ENCODE results near the gene LEO1. TPM values are rescaled to one million over a fixed set of nuclear protein-coding genes. Genes with fewer than 3 reads are reported as not detected.
"Not testable (repeated sequence)": the region's sequence is repeated elsewhere in the genome, so short reads cannot be mapped to it uniquely, and the experiment has no call there.

The LEO1 gene
- total RNA-seq, 1 donor, result 7.7 TPM

DNA sequence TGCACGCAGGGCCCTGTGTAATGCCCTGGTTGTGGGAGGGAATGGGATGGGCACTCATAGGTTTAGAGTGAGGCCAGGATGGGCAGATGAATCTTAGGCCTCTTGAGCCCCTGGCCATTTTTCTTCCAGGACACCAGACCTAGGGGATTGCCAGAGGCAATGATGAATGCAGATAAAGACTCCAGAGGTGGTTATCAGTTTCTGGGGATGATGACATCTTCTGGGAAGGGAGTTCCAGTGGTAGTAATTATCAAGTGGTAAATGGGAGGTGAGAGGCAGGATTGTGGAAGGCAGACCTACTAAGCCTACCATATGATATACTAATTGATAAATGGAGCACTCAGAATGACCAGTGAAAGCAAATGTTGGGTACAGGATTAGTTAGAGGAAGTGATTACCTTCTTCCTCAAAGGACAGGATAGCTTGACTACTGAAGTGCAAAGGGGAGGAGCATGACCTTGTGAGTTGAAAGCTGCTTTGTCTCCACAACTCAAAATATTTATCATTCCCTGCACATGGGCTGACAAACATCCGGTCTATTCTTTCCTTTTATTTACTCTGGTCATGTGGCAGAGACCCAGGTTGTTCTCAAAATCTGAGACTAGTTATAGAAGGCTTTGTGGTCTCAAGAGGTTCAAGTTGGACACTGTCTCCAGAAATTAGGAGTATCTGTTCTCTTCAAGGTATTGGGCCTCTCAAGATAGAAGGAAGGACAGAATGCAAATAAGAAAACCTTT is 37.3 kb upstream of the LEO1 start:
- peaks cover 32% of the 10 kb centered on the region for H3K4me1 ChIP-seq (ENCODE audit: insufficient read depth, low read length)
- no peaks in the 10 kb centered on the region for H3K9me3 ChIP-seq (ENCODE audit: low read depth, low read length)
- H3K4me3 ChIP-seq (ENCODE audit: low read length), result no peak overlapping the region
- no peaks in the 10 kb centered on the region for H3K27me3 ChIP-seq (ENCODE audit: insufficient read depth, low read length)

DNA sequence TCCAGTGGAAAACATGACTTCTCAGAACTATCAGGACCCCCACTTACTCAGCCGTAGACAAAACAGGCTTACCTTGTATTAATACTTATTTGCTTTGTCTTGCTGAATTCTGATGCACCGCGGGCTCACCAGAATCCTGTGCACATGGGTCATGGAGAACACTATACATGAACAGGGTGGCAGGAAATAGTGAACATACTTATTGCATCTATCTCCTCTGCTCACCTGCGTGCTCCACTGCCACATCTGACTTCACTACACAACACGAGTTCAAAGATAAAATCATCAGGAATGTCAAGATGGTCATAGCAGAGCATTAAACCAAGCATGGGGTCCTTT is 36.8 kb upstream of the LEO1 start:
- peaks cover 27% of the 10 kb centered on the region for H3K4me1 ChIP-seq (ENCODE audit: insufficient read depth, low read length)
- H3K4me3 ChIP-seq (ENCODE audit: low read length), result no peak overlapping the region
- H3K27me3 ChIP-seq (ENCODE audit: insufficient read depth, low read length), result no peaks in the 10 kb centered on the region
- no peaks in the 10 kb centered on the region for H3K9me3 ChIP-seq (ENCODE audit: low read depth, low read length)

DNA sequence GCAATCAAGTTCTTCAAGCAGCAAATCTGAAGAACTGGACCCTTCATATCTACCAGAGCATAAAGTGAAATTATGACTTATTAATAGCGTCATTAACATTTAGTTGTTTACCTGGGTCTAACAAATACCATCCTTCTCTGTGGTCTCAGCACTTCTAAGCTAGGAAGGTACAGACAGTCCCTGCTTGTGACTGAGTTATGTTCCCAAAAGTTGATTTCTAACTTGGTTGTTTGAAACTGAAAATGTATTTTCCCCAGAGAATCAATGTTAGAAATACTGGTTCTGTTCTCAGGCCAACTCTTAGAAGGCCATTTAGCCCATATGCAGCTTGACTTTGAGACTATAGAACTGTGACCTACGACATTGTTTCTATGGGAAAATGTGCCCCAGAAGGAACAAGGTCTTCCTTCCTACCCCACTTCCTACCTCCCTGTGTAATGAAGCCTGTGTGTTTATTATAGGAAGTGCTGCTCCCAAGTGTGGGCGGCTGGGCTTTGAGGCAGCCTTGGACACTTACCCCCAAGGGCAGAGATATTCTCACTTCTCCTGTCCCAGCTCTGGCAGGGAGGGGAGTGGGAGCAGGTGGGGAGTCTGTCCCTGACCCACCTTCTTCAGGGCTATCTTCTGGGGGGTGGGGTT is 35.2 kb upstream of the LEO1 start:
- Histone ChIP-seq H3K9me3 (ENCODE audit: low read depth, low read length) (no peaks in the 10 kb centered on the region), H3K4me1 (ENCODE audit: insufficient read depth, low read length) (peaks cover 21% of the 10 kb centered on the region), H3K4me3 (ENCODE audit: low read length) (no peak overlapping the region), H3K27me3 (ENCODE audit: insufficient read depth, low read length) (no peaks in the 10 kb centered on the region)

DNA sequence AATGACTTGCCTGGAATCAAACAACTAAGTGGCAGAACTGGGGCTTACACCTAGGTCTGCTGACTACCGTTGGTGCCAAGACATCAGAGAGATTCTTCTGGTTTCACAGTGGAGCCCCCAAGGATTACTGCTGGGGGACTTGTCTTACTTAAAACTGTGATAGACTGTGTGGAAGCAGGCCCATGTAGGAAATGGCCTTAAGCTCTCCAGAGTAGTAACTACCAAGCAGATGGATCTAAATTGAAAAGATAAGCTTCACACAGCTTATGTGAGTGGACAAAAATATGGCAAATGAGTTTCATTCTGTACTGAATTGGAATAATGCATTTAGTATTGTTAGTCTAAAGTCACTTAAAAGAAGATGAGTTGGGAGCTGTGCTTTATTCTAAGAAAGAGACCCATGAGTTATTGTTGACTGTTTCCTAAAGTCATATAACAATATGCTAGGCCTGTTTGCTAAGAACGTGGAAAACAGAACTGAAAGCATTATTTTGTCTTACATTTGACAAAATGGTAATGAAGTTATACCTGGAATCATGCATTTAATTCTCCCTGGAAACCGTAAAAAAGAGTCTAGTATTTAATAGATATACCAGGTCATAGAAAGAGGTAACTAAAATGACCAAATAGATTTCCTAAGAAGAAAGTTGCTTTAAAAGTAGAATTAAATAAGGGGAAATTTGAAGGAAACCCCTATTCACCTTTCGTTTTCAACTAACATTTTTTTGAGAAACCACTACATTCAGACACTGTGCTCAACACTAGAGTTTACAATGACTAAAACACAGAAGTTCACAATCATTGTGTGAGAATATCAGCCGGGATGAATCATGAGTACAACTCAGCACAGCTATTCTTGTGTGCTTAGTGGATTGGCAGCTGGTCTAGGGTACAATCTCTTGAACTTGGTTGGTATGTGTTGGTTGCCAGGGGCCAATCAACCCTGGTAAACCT is 34.4 kb upstream of the LEO1 start:
- no peaks in the 10 kb centered on the region for H3K27me3 ChIP-seq (ENCODE audit: insufficient read depth, low read length)
- peaks cover 21% of the 10 kb centered on the region for H3K4me1 ChIP-seq (ENCODE audit: insufficient read depth, low read length)
- no peak overlapping the region for H3K4me3 ChIP-seq (ENCODE audit: low read length)
- no peaks in the 10 kb centered on the region for H3K9me3 ChIP-seq (ENCODE audit: low read depth, low read length)

DNA sequence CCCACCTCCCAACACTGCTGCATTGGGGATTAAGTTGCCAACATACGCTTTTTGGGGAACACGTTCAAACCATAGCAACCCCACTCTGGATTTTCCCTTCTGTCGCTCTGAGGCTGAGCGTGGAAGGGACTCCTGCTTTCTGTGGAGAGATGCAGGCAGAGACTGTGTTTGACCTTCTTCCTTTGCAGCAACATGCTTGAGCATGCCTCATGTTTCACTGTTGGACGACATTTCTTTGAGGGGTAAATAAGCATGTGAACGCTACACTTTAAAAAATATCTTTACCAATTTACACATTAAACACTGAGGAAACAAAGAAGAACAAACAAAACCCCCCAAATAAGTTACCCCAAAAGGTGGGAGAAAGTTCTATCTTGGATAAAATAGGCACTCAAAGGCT is 33.2 kb upstream of the LEO1 start:
- Histone ChIP-seq H3K4me1 (ENCODE audit: insufficient read depth, low read length) (peaks cover 21% of the 10 kb centered on the region), H3K27me3 (ENCODE audit: insufficient read depth, low read length) (no peaks in the 10 kb centered on the region), H3K9me3 (ENCODE audit: low read depth, low read length) (no peaks in the 10 kb centered on the region), H3K4me3 (ENCODE audit: low read length) (no peak overlapping the region)

DNA sequence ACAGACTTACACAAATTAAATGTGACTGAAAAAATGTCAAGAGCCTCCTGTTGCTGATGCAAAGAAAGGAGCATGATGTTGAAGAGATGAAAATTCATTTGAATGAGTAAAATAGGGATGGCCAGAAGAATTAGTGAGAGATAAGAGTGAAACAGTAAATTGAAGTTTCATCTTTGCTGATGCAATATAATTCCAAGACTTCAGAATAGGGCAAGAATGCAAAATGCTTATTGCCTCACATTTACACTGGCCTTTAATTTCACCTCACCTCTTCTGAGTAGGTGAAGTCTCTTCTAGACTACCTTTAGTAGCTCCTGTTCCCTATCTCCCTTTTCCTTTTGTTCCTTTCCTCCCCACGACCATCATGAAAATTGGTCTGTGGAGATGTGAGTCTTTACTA is 32.1 kb upstream of the LEO1 start:
- H3K4me1 ChIP-seq (ENCODE audit: insufficient read depth, low read length), result peaks cover 16% of the 10 kb centered on the region
- no peaks in the 10 kb centered on the region for H3K27me3 ChIP-seq (ENCODE audit: insufficient read depth, low read length)
- H3K9me3 ChIP-seq (ENCODE audit: low read depth, low read length), result no peaks in the 10 kb centered on the region
- no peak overlapping the region for H3K4me3 ChIP-seq (ENCODE audit: low read length)

DNA sequence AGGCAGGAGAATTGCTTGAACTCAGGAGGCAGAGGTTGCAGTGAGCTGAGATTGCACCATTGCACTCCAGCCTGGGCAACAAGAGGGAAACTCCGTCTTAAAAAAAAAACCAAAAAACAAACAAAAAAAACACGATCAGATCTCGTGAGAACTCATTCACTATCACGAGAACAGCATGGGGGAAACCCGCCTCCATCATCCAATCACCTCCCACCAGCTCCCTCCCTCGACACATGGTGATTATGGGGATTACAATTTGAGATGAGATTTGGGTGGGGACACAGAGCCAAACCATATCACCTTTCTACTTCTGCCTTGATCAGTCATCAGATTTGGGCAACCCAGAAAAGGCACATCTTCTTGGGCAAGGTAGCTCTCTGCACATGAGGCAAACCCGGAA is 31.5 kb upstream of the LEO1 start:
- not testable (repeated sequence) for H3K27me3 ChIP-seq (ENCODE audit: insufficient read depth, low read length); H3K4me1 ChIP-seq (ENCODE audit: insufficient read depth, low read length); H3K4me3 ChIP-seq (ENCODE audit: low read length); H3K9me3 ChIP-seq (ENCODE audit: low read depth, low read length)

DNA sequence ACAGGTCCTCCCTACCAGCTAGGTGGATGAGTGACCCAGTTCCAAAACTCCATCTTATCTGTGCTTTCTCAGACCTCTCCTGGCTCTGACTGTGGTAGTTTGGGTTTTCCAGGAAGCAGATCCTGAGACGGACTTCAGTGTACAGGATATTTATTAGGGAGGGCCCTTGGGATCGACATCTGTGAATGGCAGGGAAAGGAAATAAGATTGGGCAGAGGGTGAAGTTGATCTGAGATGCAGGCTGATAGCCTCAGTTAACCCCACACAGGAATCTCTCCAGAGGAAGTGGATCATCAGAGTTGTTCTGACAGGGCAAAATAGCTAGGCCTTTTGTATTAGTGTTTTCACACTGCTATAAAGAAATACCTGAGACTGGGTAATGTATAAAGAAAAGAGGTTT is 30.8 kb upstream of the LEO1 start:
- H3K27me3 ChIP-seq (ENCODE audit: insufficient read depth, low read length), result no peaks in the 10 kb centered on the region
- H3K4me3 ChIP-seq (ENCODE audit: low read length), result no peak overlapping the region
- H3K4me1 ChIP-seq (ENCODE audit: insufficient read depth, low read length), result peaks cover 8% of the 10 kb centered on the region
- H3K9me3 ChIP-seq (ENCODE audit: low read depth, low read length), result no peaks in the 10 kb centered on the region

DNA sequence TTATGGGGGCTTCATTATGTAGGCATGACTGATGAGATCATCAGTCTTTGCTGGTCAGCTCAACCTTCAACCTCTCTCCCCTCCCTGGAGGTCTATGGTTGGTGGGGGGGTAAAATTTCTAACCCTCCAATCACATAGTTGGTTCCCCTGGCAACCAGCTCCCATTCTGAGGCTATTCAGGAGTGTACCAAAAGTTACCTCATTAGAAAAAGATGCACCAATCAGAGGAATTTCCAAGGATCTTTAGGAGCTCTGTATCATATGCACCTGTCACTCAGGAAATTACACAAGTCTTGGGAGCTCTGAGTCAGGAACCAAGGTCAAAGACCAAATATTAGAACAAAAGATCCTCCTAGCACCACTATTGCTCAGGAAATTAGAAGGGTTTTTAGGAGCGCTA is 21.4 kb upstream of the LEO1 start:
- no peaks in the 10 kb centered on the region for H3K4me1 ChIP-seq (ENCODE audit: insufficient read depth, low read length)
- H3K4me3 ChIP-seq (ENCODE audit: low read length), result no peak overlapping the region
- no peaks in the 10 kb centered on the region for H3K9me3 ChIP-seq (ENCODE audit: low read depth, low read length)
- H3K27me3 ChIP-seq (ENCODE audit: insufficient read depth, low read length), result no peaks in the 10 kb centered on the region

DNA sequence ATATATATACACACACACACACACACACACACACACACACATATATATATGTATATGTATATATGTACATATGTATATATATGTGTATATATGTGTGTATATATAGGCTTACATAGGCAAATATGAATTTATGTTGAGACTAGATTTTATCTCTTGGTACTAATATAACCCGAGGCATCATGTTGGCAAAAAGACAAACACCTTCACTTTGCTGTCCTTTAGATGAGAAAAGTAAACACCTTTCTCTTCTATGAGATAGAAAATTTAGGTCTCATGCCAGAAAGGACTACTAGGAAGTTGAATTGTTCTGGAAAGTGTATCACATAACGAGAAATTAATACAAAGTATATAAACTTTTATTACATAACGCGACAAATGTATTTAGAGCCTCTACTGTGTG is 19.6 kb upstream of the LEO1 start:
- Histone ChIP-seq H3K4me3 (ENCODE audit: low read length) (no peak overlapping the region), H3K4me1 (ENCODE audit: insufficient read depth, low read length) (no peaks in the 10 kb centered on the region), H3K9me3 (ENCODE audit: low read depth, low read length) (no peaks in the 10 kb centered on the region), H3K27me3 (ENCODE audit: insufficient read depth, low read length) (no peaks in the 10 kb centered on the region)

DNA sequence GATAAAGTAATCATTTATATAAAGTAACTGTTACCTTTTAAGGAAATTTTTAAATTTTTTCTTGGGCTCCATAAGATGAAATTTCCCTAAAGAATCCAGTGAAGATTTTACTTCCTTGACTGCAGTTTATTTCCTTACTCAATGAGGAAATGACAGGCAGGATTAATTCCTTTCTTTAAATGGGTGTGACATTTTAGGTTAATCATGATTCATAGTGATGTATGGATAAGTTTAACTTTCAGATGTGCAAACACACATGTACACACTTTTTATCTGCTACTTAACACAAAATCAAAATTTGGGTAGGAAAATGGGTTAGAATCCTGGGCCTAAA is 11.2 kb upstream of the LEO1 start:
- H3K4me1 ChIP-seq (ENCODE audit: insufficient read depth, low read length), result peaks cover 12% of the 10 kb centered on the region

DNA sequence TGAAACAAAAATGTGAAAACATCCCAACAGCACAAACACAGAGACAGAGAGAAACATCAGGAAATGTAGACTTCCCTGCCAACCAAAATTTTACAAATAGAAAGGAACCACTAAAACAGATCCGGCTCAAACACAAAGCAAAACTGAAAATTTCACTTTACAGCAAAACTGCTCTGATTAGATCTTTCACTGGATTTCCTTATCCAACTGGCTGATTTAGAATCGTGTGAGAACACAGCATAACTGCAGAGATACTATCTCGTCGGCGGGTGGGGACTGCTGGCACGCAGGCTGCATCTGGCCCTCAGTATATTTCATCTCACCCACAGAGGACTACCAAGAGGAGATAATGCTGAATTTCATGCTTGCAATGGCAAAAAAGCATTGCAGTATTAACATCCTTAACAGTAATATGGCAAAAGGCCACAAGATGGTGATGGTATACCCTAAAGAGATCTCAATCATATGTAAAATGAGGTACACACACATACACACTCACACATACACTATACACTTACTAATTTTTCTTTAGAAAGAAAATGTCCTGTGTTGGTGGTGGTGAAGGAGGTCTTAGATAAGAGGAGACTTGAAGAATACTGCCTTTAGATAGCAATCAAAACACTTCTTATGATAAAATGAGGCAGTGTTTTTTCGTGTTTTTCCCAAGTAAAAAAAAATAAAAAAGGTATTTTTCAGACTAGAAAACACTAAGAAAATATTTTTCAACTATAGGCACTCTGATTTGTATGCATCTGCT is 10.6 kb upstream of the LEO1 start:
- peaks cover 12% of the 10 kb centered on the region for H3K4me1 ChIP-seq (ENCODE audit: insufficient read depth, low read length)
- H3K27me3 ChIP-seq (ENCODE audit: insufficient read depth, low read length), result no peaks in the 10 kb centered on the region
- H3K4me3 ChIP-seq (ENCODE audit: low read length), result no peak overlapping the region
- no peaks in the 10 kb centered on the region for H3K9me3 ChIP-seq (ENCODE audit: low read depth, low read length)

More for the DNA sequence above, 11.2 kb upstream of the LEO1 start:
- H3K27me3 ChIP-seq (ENCODE audit: insufficient read depth, low read length), result no peaks in the 10 kb centered on the region
- H3K9me3 ChIP-seq (ENCODE audit: low read depth, low read length), result no peaks in the 10 kb centered on the region
- H3K4me3 ChIP-seq (ENCODE audit: low read length), result no peak overlapping the region

DNA sequence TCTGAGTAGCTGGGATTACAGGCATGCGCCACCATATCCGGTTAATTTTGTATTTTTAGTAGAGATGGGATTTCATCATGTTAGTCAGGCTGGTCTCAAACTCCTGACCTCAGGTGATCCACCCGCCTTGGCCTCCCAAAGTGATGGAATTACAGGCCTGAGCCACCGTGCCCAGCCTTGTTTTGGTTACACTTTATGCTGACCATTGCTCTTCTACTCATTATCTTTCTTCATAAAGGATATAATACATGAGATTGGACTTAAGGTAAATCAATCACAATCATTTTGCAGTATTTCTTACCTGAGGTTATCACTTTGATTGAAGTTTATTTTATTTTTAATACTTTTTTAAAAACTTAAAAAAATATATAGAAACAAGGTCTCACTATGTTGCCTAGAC is 2.2 kb upstream of the LEO1 start:
- H3K4me1 ChIP-seq (ENCODE audit: insufficient read depth, low read length), result peaks cover 21% of the 10 kb centered on the region
- no peaks in the 10 kb centered on the region for H3K9me3 ChIP-seq (ENCODE audit: low read depth, low read length)
- no peak overlapping the region for H3K4me3 ChIP-seq (ENCODE audit: low read length)
- no peaks in the 10 kb centered on the region for H3K27me3 ChIP-seq (ENCODE audit: insufficient read depth, low read length)

DNA sequence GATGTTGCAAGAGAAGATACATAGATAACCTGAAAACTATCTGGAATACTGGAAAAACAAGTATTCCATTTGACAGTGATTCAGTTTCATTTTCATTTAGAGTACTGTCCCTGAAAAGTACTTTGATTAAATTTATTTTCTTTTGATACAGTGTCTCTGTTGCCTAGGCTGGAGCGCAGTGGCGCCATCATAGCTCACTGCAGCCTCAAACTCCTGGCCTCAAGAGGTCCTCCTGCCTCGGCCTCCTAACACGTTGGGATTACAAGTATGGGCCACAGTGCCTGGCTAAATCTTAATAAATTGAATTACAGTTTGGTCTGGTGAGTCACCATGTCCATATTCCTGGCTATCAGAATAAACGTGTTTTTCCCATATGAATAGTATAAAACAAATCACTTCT is 1.6 kb upstream of the LEO1 start:
- H3K27me3 ChIP-seq (ENCODE audit: insufficient read depth, low read length), result no peaks in the 10 kb centered on the region
- no peaks in the 10 kb centered on the region for H3K9me3 ChIP-seq (ENCODE audit: low read depth, low read length)
- H3K4me3 ChIP-seq (ENCODE audit: low read length), result no peak overlapping the region
- peaks cover 21% of the 10 kb centered on the region for H3K4me1 ChIP-seq (ENCODE audit: insufficient read depth, low read length)

DNA sequence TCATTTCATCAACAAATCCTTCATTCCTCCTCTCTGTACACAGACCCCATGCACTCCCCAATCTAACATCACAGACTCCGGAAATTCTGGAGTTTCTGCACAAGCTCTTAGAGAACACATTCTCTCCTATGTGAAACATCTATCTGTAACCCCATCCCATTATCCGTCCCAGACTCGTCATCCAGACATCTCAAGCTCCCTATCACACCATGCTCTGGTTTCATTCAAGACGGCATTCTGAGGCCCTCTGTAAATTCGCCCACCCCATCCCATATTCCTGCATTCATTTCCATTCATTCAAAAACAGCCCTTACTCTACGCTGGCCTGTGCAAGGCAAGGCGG is 575 bp downstream of the LEO1 start:
- peaks cover 21% of the 10 kb centered on the region for H3K4me1 ChIP-seq (ENCODE audit: insufficient read depth, low read length)
- H3K27me3 ChIP-seq (ENCODE audit: insufficient read depth, low read length), result no peaks in the 10 kb centered on the region
- peaks cover 7% of the 10 kb centered on the region for H3K9me3 ChIP-seq (ENCODE audit: low read depth, low read length)
- H3K4me3 ChIP-seq (ENCODE audit: low read length), result peak overlapping the region; percentile 86

Measured in mononuclear cell (primary cell).